ENCODE measurements around the gene NOTUM. TPM values are rescaled to one million over a fixed set of nuclear protein-coding genes. Genes with fewer than 3 reads are reported as not detected.

Gene NOTUM
- total RNA-seq, 4 donors from 2014 or later = not detected

DNA sequence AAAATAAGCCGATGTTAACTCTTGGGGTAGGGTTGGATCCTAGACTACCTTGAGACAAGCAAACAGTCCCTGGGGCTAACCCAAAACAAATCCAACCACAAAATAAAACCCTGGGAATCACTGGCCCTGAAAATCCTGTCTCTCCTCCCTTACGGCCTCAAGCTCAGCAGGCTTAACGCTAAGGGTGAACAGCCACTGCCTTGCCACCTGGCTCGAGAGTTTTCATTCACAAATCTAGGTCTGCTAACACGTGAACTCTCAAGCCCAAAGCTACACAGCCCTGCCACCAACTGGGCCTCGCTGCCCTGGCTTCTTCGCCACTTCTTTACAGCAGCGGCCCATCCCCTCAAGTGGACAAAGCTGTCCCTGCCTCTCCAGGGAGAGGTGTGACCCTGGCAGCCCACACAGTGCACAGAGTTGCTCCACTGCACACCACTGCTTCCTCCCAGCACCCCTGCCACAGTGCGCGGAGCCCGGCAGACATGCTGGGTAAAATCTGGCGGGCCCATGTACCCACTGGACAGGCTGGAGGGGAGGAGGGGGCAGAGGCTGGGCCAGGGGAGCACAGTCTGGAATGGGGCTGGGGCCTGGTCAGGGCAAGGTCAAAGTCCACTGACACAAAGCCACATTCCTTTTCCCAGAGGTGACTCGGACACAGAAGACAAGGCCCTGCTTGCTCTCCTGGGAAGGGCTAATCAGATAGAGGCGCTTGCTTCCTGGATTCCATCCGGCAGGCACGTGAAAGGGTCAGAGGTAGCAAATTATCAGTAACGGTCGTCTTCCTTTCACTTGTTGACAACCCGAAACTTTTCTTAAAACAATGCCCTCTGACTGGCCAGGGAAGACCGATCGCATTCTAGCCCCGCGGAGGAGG lies 50.8 kb downstream of the NOTUM start:
- ATAC-seq (ENCODE audit: low FRiP score) = no peak
- TF ChIP-seq, protein P1, sequence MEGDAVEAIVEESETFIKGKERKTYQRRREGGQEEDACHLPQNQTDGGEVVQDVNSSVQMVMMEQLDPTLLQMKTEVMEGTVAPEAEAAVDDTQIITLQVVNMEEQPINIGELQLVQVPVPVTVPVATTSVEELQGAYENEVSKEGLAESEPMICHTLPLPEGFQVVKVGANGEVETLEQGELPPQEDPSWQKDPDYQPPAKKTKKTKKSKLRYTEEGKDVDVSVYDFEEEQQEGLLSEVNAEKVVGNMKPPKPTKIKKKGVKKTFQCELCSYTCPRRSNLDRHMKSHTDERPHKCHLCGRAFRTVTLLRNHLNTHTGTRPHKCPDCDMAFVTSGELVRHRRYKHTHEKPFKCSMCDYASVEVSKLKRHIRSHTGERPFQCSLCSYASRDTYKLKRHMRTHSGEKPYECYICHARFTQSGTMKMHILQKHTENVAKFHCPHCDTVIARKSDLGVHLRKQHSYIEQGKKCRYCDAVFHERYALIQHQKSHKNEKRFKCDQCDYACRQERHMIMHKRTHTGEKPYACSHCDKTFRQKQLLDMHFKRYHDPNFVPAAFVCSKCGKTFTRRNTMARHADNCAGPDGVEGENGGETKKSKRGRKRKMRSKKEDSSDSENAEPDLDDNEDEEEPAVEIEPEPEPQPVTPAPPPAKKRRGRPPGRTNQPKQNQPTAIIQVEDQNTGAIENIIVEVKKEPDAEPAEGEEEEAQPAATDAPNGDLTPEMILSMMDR (IDR thresholded peaks at IDR 0.05) = no peak

GRCh38 chr17:81909231-81909630 lies 51.8 kb downstream of the NOTUM start:
- no peak for DNase-seq (ENCODE audit: low spot score)
- ATAC-seq (ENCODE audit: low FRiP score) = no peak
- TF ChIP-seq, protein P1 (IDR thresholded peaks at IDR 0.05) = no peak

More for the DNA sequence above, 50.8 kb downstream of the NOTUM start:
- DNase-seq (ENCODE audit: low spot score) = no peak

- DNase-seq (ENCODE audit: low spot score) (no peak), ATAC-seq (ENCODE audit: low FRiP score) (no peak)
- TF ChIP-seq, protein P1 (IDR thresholded peaks at IDR 0.05) = no peak
These were observed 52.2 kb downstream of the NOTUM start for GRCh38 chr17:81908793-81909192.

DNA sequence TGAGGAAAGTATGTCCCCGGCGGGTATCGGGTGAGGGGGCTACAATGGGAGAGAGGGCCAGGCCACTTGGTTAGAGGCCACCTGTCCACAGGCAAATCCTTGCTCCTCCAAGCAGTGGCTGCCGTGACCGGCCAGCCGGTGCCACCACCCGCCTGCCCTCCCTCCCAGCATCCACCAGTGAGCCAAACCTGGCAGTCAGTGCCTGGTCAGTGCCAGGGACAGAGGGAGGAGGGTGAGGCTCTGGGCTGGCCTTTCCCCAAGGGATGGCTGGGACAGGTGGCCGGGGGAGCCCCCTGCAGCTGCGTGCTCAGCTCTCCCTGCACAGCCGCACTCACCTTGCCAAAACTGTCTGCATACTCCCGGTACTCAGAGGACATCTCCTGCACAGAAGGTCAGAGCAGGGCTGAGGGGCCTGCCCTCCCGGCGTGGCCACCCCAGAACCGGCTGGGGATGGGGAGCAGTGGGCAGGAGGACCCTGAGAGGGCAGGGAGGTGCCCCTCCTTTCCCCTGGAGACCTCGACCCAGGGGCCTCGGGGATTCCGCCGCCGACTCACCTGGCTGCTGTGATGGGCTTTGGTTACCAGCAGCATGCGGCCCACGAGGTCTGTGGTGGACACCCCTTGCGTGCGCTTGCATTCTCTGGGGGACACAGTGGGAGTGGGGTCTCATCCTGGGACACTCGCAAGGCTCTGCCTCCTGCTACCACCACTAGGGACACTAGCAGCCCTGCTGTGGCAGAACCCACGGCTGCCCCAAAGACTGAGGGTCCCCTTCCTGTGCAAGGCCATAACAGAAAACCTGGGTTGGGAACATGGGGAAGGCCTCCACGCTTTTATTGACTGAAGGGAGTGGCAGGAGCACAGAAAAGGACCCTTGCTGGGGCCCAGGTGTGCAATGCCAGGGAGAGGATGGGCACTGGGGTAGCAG lies 53.5 kb downstream of the NOTUM start:
- TF ChIP-seq, protein P1 (IDR thresholded peaks at IDR 0.05) = no peak
- DNase-seq (ENCODE audit: low spot score) (no peak), ATAC-seq (ENCODE audit: low FRiP score) (no peak)

GRCh38 chr17:81906476-81907218 lies 54.3 kb downstream of the NOTUM start:
- DNase-seq (ENCODE audit: low spot score) (no peak), ATAC-seq (ENCODE audit: low FRiP score) (no peak)
- TF ChIP-seq, protein P1 (IDR thresholded peaks at IDR 0.05) = no peak

- TF ChIP-seq, protein P1 (IDR thresholded peaks at IDR 0.05) = no peak
- DNase-seq (ENCODE audit: low spot score) (no peak), ATAC-seq (ENCODE audit: low FRiP score) (no peak)
These were observed 55.0 kb downstream of the NOTUM start for GRCh38 chr17:81905993-81906392.
